Measurements from ENCODE around the gene ATP6V0A1. TPM values are rescaled to one million over a fixed set of nuclear protein-coding genes. Genes with fewer than 3 reads are reported as not detected.

ATP6V0A1 gene
- polyA plus RNA-seq, 4 donors = 36.7 to 60.6 (median 50.4) TPM

Other genes with a start within 250 kb of the ATP6V0A1 start
- gene STAT5B, start 182.5 kb upstream of the ATP6V0A1 start, polyA plus RNA-seq (ENCODE audit: insufficient read length in 4 of 4) = 10 to 100 TPM; 37.1 to 57.3 (median 43.8) TPM
- 10 to 100 TPM in 1 of 4 donors, 1 to 10 TPM in 3; 5.4 to 15.3 (median 7.0) TPM for gene STAT5A, start 170.4 kb upstream of the ATP6V0A1 start, polyA plus RNA-seq (ENCODE audit: insufficient read length in 4 of 4)
- 10 to 100 TPM; 59.7 to 70.3 (median 64.9) TPM for gene STAT3, start 70.4 kb upstream of the ATP6V0A1 start, polyA plus RNA-seq (ENCODE audit: insufficient read length in 4 of 4)
- 100 to 1,000 TPM in 1 of 4 donors, 10 to 100 TPM in 3; 61.8 to 275 (median 71.3) TPM for gene CAVIN1, start 35.6 kb upstream of the ATP6V0A1 start, polyA plus RNA-seq (ENCODE audit: insufficient read length in 4 of 4)
- 10 to 100 TPM; 18.2 to 30.7 (median 19.8) TPM for gene NAGLU, start 77.4 kb downstream of the ATP6V0A1 start, polyA plus RNA-seq (ENCODE audit: insufficient read length in 4 of 4)
- gene HSD17B1, start 94.0 kb downstream of the ATP6V0A1 start, polyA plus RNA-seq (ENCODE audit: insufficient read length in 4 of 4) = 1 to 10 TPM; 2.2 to 5.8 (median 3.5) TPM
- gene COASY, start 103.3 kb downstream of the ATP6V0A1 start, polyA plus RNA-seq (ENCODE audit: insufficient read length in 4 of 4) = 10 to 100 TPM; 31.8 to 67.0 (median 48.0) TPM
- 10 to 100 TPM; 33.5 to 41.3 (median 36.0) TPM for gene MLX, start 108.2 kb downstream of the ATP6V0A1 start, polyA plus RNA-seq (ENCODE audit: insufficient read length in 4 of 4)
- gene PSMC3IP, start 118.9 kb downstream of the ATP6V0A1 start, polyA plus RNA-seq (ENCODE audit: insufficient read length in 4 of 4) = 10 to 100 TPM; 14.3 to 21.8 (median 18.6) TPM
- gene RETREG3, start 150.5 kb downstream of the ATP6V0A1 start, polyA plus RNA-seq (ENCODE audit: insufficient read length in 4 of 4) = 10 to 100 TPM; 38.0 to 58.7 (median 46.7) TPM
- 10 to 100 TPM; 32.6 to 57.1 (median 52.7) TPM for gene TUBG1, start 150.8 kb downstream of the ATP6V0A1 start, polyA plus RNA-seq (ENCODE audit: insufficient read length in 4 of 4)
- gene TUBG2, start 200.4 kb downstream of the ATP6V0A1 start, polyA plus RNA-seq (ENCODE audit: insufficient read length in 4 of 4) = 10 to 100 TPM; 18.7 to 35.6 (median 28.6) TPM
- gene PLEKHH3, start 218.1 kb downstream of the ATP6V0A1 start, polyA plus RNA-seq (ENCODE audit: insufficient read length in 4 of 4) = 10 to 100 TPM; 12.1 to 22.9 (median 17.7) TPM
- gene CCR10, start 223.0 kb downstream of the ATP6V0A1 start, polyA plus RNA-seq (ENCODE audit: insufficient read length in 4 of 4) = 1 to 10 TPM in 3 of 4 donors, under 1 TPM in 1; 0.74 to 2.4 (median 1.6) TPM
- gene CNTNAP1, start 223.7 kb downstream of the ATP6V0A1 start, polyA plus RNA-seq (ENCODE audit: insufficient read length in 4 of 4) = 10 to 100 TPM in 2 of 4 donors, 1 to 10 TPM in 2; 8.1 to 27.7 (median 9.5) TPM

Data from left renal pelvis (tissue), 4 donors.